Neuronal stem cell (in vitro differentiated cells): ENCODE measurements around the gene KCNK4.
A peak's percentile ranks its signal among the peaks of the same experiment; 100 is the strongest.

Experiments
- DNase-seq: peaks from one replicate; pipeline ENCODE4 v3.0.0-alpha.2; 2013; ENCODE audit warnings: low spot score
- H2AFZ ChIP-seq: one replicate; pipeline ENCODE4 v1.6.1; 2013; ENCODE audit warnings: mild to moderate bottlenecking, low read length, inconsistent platforms
- H2AK5ac ChIP-seq: 2 replicates; pipeline ENCODE4 v1.6.1; 2013; ENCODE audit warnings: low read depth, mild to moderate bottlenecking, inconsistent platforms, low read length, moderate library complexity, mixed read lengths
- H2BK120ac ChIP-seq: 2 replicates; pipeline ENCODE4 v1.6.1; 2013; ENCODE audit warnings: low read depth, mild to moderate bottlenecking, inconsistent platforms, low read length, moderate library complexity, mixed read lengths
- H2BK12ac ChIP-seq: one replicate; pipeline ENCODE4 v1.6.1; 2013; ENCODE audit warnings: low read length, inconsistent platforms
- H2BK15ac ChIP-seq: 2 replicates; pipeline ENCODE4 v1.6.1; 2013; ENCODE audit warnings: mild to moderate bottlenecking, low read length, inconsistent platforms, mixed read lengths
- H2BK5ac ChIP-seq: one replicate; pipeline ENCODE4 v1.6.1; 2013; ENCODE audit warnings: inconsistent platforms, mild to moderate bottlenecking, low read length, moderate library complexity
- H3K14ac ChIP-seq: one replicate; pipeline ENCODE4 v1.6.1; 2013; ENCODE audit warnings: low read length, inconsistent platforms
- H3K18ac ChIP-seq: 2 replicates; pipeline ENCODE4 v1.6.1; 2013; ENCODE audit warnings: low read length, inconsistent platforms
- H3K23ac ChIP-seq: 2 replicates; pipeline ENCODE4 v1.6.1; 2013; ENCODE audit warnings: low read depth, mild to moderate bottlenecking, mixed read lengths, low read length, inconsistent platforms; ENCODE audit not compliant: poor library complexity
- H3K27ac ChIP-seq: replicated peaks from 3 replicates; pipeline ENCODE4 v1.5.1; 2013; ENCODE audit warnings: low read length, inconsistent platforms
- H3K27me3 ChIP-seq, 3 experiments: 2 replicates each; pipeline ENCODE4 v1.6.1; 2013; ENCODE audit warnings: low read length in 3 of 3, mild to moderate bottlenecking in 2 of 3, inconsistent platforms in 1 of 3, low read depth in 1 of 3, mixed read lengths in 1 of 3, moderate library complexity in 1 of 3; ENCODE audit not compliant: control insufficient read depth in 3 of 3, insufficient read depth in 3 of 3
- H3K36me3 ChIP-seq, 2 donors: replicated peaks in 1 of 2; 2 replicates each; pipeline ENCODE4 v1.6.1; 2013; ENCODE audit warnings: low read length in 2 of 2; ENCODE audit not compliant: control insufficient read depth in 2 of 2, insufficient read depth in 2 of 2
- H3K4ac ChIP-seq: 2 replicates; pipeline ENCODE4 v1.6.1; 2013; ENCODE audit warnings: inconsistent platforms, mild to moderate bottlenecking, low read length, moderate library complexity
- H3K4me1 ChIP-seq, 2 donors: 1 replicate in 1 of 2; 2 replicates in 1 of 2; pipeline ENCODE4 v1.6.1; 2013; ENCODE audit warnings: low read length in 2 of 2, low read depth in 1 of 2; ENCODE audit not compliant: control insufficient read depth in 2 of 2, insufficient read depth in 1 of 2
- H3K4me2 ChIP-seq: one replicate; pipeline ENCODE4 v1.6.1; 2013; ENCODE audit warnings: mild to moderate bottlenecking, low read length, inconsistent platforms; ENCODE audit not compliant: insufficient read depth, poor library complexity, severe bottlenecking
- H3K4me3 ChIP-seq, 2 donors: 2 replicates each; pipeline ENCODE4 v1.5.1; 2013; ENCODE audit warnings: low read length in 2 of 2, mild to moderate bottlenecking in 2 of 2, inconsistent platforms in 1 of 2, moderate library complexity in 1 of 2
- H3K79me1 ChIP-seq: one replicate; pipeline ENCODE4 v1.6.1; 2013; ENCODE audit warnings: low read depth, mild to moderate bottlenecking, inconsistent platforms, low read length, moderate library complexity
- H3K9ac ChIP-seq: one replicate; pipeline ENCODE4 v1.6.1; 2013; ENCODE audit warnings: mild to moderate bottlenecking, low read depth, low read length, inconsistent platforms; ENCODE audit not compliant: poor library complexity
- H3K9me3 ChIP-seq, 2 donors: replicated peaks in 1 of 2; 2 replicates each; pipeline versions ENCODE3 to v1.6.1; 2013; ENCODE audit warnings: low read length in 2 of 2, mild to moderate bottlenecking in 2 of 2, inconsistent platforms in 1 of 2, low read depth in 1 of 2, mixed read lengths in 1 of 2, moderate library complexity in 1 of 2; ENCODE audit not compliant: control insufficient read depth in 2 of 2, insufficient read depth in 1 of 2
- H4K8ac ChIP-seq: one replicate; pipeline ENCODE4 v1.6.1; 2013; ENCODE audit warnings: low read depth, mild to moderate bottlenecking, inconsistent platforms, low read length, moderate library complexity
- H4K91ac ChIP-seq: one replicate; pipeline ENCODE4 v1.6.1; 2013; ENCODE audit warnings: low read length, low read depth, mild to moderate bottlenecking, inconsistent platforms; ENCODE audit not compliant: poor library complexity
- WGBS, 2 donors: extraction: QIAGEN DNeasy Blood & Tissue Kit; methylation state at CpG; one replicate each; pipeline ENCODE4 v1.1.7; 2013; ENCODE audit warnings: missing lambda C conversion rate in 2 of 2, mixed read lengths in 1 of 2; ENCODE audit not compliant: insufficient read length in 2 of 2, insufficient replicate concordance in 1 of 2; ENCODE audit errors: extremely low coverage in 2 of 2; 5-methylcytosine and 5-hydroxymethylcytosine counted together

Gene KCNK4

DNA sequence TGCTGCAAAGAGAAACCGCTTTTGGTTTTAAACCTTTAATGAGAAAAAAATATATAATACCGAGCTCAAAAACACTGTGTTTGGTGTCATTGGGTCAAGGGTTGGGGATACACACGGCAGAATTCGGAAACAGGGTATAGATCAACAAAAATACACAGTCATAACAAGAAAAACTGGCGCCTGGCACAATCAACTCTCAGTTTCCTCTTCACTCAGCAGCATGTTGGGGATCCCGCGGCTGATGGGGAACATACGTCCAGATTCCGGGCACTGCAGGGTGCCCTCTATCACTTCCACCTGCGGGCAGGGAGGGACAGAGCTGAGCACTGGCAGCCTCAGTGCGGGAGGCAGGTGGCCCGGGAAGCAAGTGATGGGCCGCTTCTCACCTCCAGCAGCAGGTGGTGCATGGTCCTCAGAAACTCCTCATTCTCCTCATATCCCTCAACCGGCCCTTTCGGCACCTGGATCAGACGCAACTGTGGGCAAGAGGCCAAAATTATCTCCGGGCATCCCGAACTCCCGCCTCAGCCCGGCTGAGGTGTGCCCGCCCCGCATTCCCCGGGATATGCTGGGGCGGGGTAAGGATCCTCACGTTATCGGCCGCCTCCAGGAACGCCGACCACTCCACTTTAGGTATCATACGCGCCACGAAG is 25.7 kb downstream of the KCNK4 start:
- H3K4me3 ChIP-seq = peak overlapping the region; percentile 72 to 95
- no peak overlapping the region for H3K4ac ChIP-seq
- peak overlapping the region; percentile 95 for H3K18ac ChIP-seq
- WGBS, 2 donors = no CpG with 5 or more reads among the region's 32 CpGs
- H3K9ac ChIP-seq = peak overlapping the region; percentile 97
- H3K9me3 ChIP-seq = peaks cover 0 to 2% of the 10 kb centered on the region in 2 donors
- H2BK15ac ChIP-seq = peak overlapping the region; percentile 62
- H4K8ac ChIP-seq = no peak overlapping the region
- H3K14ac ChIP-seq = peak overlapping the region; percentile 75
- peak overlapping the region; percentile 53 for H4K91ac ChIP-seq
- H2BK120ac ChIP-seq = no peak overlapping the region
- no peaks in the 10 kb centered on the region for H3K27me3 ChIP-seq
- H2BK5ac ChIP-seq = peak overlapping the region; percentile 61
- H2BK12ac ChIP-seq = no peak overlapping the region
- peak overlapping the region; percentile 96 for H3K23ac ChIP-seq
- H3K79me1 ChIP-seq = peaks cover 25% of the 10 kb centered on the region
- DNase-seq = no peak
- H2AFZ ChIP-seq = peak overlapping the region; percentile 77
- peak overlapping the region; percentile 91 for H2AK5ac ChIP-seq
- peaks cover 5 to 11% of the 10 kb centered on the region in 2 donors for H3K4me1 ChIP-seq
- peak overlapping the region; percentile 72 for H3K27ac ChIP-seq
- H3K4me2 ChIP-seq = peak overlapping the region; percentile 92
- H3K36me3 ChIP-seq = peaks cover 18 to 33% of the 10 kb centered on the region in 2 donors

DNA sequence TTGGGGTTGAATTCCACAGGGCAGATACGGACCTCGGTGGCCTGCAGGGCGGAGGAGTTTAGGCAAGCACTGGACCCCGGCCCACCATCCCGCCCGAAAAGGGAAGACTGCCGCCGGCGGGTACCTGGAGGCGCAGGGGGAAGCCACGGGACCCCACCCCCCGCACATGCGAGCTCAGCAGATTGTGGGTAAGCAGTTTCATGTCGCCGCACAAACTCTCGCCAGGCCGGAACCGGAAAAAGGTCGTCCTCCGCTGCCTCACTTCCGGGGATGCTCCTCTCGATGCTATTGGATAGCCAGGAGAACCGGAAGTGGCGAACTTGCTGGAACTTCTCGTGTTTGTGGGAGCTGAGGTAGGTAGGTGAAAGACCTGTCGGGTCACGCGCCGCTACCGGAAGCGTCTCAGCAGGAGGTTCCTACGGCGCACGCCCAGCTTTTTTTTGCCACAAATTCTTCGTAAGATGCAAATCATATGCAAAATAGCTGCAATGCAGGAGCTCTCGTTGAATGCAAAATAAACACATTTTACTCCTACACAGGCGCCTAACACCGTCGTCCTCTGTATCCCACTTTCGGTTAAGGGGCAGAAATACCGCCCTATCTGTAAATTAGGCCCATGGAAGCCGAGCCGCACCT is 26.3 kb downstream of the KCNK4 start, which contains the start of gene TRMT112:
Gene TRMT112, minus strand, starts transcription at position 235 of the 636 bp plus-strand sequence. Its CDS starts 33 bp downstream, at position 202.
- peak within 1 kb of the TSS; percentile 53 for H4K91ac ChIP-seq
- H3K4ac ChIP-seq = peak within 1 kb of the TSS; percentile 66
- peak within 1 kb of the TSS; percentile 95 for H3K27ac ChIP-seq
- H3K9me3 ChIP-seq = peaks cover 0 to 2% of the 10 kb centered on the region in 2 donors
- H3K4me2 ChIP-seq = peak within 1 kb of the TSS; percentile 92
- H2BK5ac ChIP-seq = peak within 1 kb of the TSS; percentile 98
- no CpG with 5 or more reads among the region's 43 CpGs for WGBS, 2 donors
- H4K8ac ChIP-seq = peak within 1 kb of the TSS; percentile 92
- H3K27me3 ChIP-seq = no peaks in the 10 kb centered on the region
- peak within 1 kb of the TSS; percentile 72 to 95 for H3K4me3 ChIP-seq
- peak within 1 kb of the TSS; percentile 97 for H3K18ac ChIP-seq
- peak within 1 kb of the TSS; percentile 75 for H2BK15ac ChIP-seq
- H2AFZ ChIP-seq = peak within 1 kb of the TSS; percentile 77
- peak within 1 kb of the TSS; percentile 75 for H3K14ac ChIP-seq
- peak within 1 kb of the TSS; percentile 94 for H2AK5ac ChIP-seq
- H2BK12ac ChIP-seq = no peak within 1 kb of the TSS
- DNase-seq = peak; percentile 91
- H2BK120ac ChIP-seq = peak within 1 kb of the TSS; percentile 31
- peaks cover 5 to 12% of the 10 kb centered on the region in 2 donors for H3K4me1 ChIP-seq
- H3K36me3 ChIP-seq = peaks cover 18 to 38% of the 10 kb centered on the region in 2 donors
- peak within 1 kb of the TSS; percentile 97 for H3K9ac ChIP-seq
- peaks cover 25% of the 10 kb centered on the region for H3K79me1 ChIP-seq
- peak within 1 kb of the TSS; percentile 98 for H3K23ac ChIP-seq

GRCh38 chr11:64317961-64318765 is 27.1 kb downstream of the KCNK4 start, which contains the start of gene PRDX5:
PRDX5 (plus strand) TSS chr11:64318121; CDS start chr11:64318216, 95 bp downstream.
- Histone ChIP-seq H3K4ac (peak within 1 kb of the TSS; percentile 66), H2BK5ac (peak within 1 kb of the TSS; percentile 98), H3K14ac (peak within 1 kb of the TSS; percentile 75), H3K23ac (peak within 1 kb of the TSS; percentile 98), H3K4me3 (peak within 1 kb of the TSS; percentile 72 to 95), H3K79me1 (peaks cover 23% of the 10 kb centered on the region), H3K36me3 (peaks cover 18 to 43% of the 10 kb centered on the region in 2 donors), H3K9ac (peak within 1 kb of the TSS; percentile 97), H2BK15ac (peak within 1 kb of the TSS; percentile 75), H3K27me3 (no peaks in the 10 kb centered on the region), H3K9me3 (peaks cover 0 to 2% of the 10 kb centered on the region in 2 donors), H2BK12ac (no peak within 1 kb of the TSS), H2AK5ac (peak within 1 kb of the TSS; percentile 94), H2AFZ (peak within 1 kb of the TSS; percentile 77), H3K27ac (peak within 1 kb of the TSS; percentile 95), H4K8ac (peak within 1 kb of the TSS; percentile 92), H4K91ac (peak within 1 kb of the TSS; percentile 53), H3K4me1 (peaks cover 9 to 16% of the 10 kb centered on the region in 2 donors), H3K18ac (peak within 1 kb of the TSS; percentile 97), H2BK120ac (peak within 1 kb of the TSS; percentile 31), H3K4me2 (peak within 1 kb of the TSS; percentile 92)
- no CpG with 5 or more reads among the region's 61 CpGs for WGBS, 2 donors
- peak; percentile 95 for DNase-seq
